GM12891 (cell line): ENCODE results near the gene SLC2A11.

Experiments used
- POLR2A ChIP-seq: IDR thresholded peaks from 2 replicates; pipeline ENCODE4 v1.6.1; 2011; ENCODE audit warnings: low read depth, low read length, control low read depth
- POLR2AphosphoS5 ChIP-seq: IDR thresholded peaks from 2 replicates; pipeline ENCODE4 v1.6.1; 2011; ENCODE audit warnings: low read depth, low read length, control low read depth
- POU2F2 ChIP-seq: IDR thresholded peaks from 2 replicates; pipeline ENCODE4 v1.6.1; 2011; ENCODE audit warnings: low read depth, mild to moderate bottlenecking, control low read depth, low read length, moderate library complexity
- TAF1 ChIP-seq: IDR thresholded peaks from 2 replicates; pipeline ENCODE4 v1.6.1; 2011; ENCODE audit warnings: low read depth, low read length, control low read depth

GRCh38 chr22:23874871-23875270 is 17.2 kb downstream of the SLC2A11 start:
- TF ChIP-seq TAF1 (no peak), POLR2A (no peak), POU2F2 (no peak), POLR2AphosphoS5 (no peak)
